SHP77 treated with DMSO at 0.1 percent for 48 hours (cell line): ENCODE measurements around the gene GDF2.

Experiments
- DNase-seq: peaks from one replicate; lab custom pipeline; 2025; lab: John Stamatoyannopoulos, UW

GDF2 gene

GRCh38 chr10:47322300-47323061 is at the start of gene GDF2:
Gene GDF2 (plus strand): TSS chr10:47322454. CDS start chr10:47322669, 215 bp downstream.
- no peak for DNase-seq

DNA sequence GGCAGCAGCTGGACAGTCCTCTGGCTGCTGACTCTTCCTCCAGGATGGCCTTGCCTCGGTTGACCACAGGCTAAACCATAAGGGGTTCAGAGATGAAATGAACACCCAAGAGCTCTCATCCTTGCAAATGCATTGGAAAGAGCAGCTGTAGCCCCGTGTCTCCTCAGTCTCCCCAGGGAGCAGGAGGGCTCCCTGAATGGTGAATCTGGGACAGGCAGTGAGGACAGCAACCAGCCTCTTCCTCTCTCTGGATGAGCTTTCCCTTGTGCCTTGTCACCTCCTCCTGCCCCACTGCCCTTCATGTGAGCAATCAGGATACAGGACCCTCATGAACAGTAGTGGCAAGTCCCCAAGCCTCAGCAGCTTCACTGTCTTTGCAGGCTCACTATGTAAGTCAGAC is 46.2 kb upstream of the GDF2 start:
- no peak for DNase-seq

DNA sequence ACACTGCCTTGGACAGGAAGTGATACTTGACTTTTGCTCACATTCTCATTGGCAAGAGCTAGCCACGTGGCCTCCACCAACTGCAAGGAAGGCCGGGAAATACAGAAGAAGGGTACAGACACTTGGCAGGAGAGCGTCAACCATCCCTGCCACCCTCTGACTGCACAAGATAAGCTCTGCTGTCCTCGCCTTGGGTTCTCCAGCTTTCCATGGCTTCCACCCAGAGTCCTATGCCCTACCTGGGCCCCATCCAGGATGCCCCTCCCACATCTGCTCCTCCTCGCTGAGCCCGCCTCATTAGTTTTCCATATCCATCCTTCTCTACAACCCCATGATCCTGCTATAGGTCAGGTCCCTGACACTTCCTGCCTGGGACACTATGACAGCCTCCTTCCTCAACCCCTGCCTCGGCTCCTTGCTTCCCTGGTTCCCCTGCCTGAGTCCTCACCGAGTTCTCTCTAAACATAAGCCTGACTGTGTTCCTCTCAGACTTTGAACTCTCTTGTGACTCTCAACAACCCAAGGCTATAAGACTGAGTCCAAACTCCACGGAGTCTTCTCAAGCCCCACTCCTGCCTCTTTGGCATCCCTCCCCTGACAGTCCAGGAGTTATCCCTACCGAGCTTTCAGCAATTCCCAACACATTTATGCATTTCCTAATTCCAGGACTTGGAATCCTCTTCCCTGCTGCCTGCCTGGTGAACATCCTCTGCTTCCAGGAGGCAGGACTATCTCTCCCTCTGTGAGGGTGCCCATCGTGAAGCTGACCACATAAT is 45.5 kb upstream of the GDF2 start:
- no peak for DNase-seq

DNA sequence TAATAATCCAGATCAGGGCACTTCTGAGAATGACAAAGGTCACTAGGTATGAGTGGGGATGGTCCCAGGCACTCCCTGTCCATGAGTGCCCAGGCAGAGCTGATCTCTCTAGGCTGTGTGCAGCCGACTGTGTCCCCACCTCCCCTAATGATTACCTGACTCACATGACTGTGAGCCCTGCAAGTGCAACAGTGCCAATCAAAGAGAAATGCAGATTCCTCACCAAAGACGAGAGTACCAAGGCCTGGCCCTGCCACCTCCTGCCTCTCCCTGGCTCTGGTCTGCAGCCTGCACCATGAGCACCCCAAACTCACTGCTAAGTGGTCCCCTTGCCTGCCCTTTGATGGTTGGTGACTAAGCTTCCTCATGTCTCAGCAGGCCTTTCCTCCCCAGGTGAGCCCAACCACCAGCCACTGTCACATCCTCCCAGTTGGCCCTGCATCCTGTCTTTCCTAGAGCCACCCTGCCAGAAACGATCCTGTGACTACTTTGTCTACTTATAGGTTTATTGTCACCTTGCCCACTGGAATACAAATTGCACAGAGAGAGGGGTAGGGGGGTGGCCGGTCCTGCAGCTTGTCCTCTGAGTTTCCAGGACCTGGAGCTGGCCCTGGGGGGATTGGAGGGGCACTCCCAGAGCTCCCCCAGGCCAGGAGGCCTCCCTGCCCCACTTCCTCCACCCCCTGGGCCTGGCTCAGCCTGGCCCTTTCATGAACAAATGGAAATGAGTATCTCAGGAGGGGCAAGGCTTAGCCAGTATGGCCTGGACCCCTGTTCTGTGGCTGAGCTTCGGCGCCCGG is 44.7 kb upstream of the GDF2 start:
- no peak for DNase-seq

- DNase-seq: no peak
Measured at GRCh38 chr10:47278152-47278473, 44.1 kb upstream of the GDF2 start.

- no peak for DNase-seq
Measured at GRCh38 chr10:47278720-47279119, 43.5 kb upstream of the GDF2 start.

- no peak for DNase-seq
Measured at GRCh38 chr10:47279276-47279675, 43.0 kb upstream of the GDF2 start.

- no peak for DNase-seq
Measured at GRCh38 chr10:47282005-47282656, 40.1 kb upstream of the GDF2 start.

- DNase-seq: no peak
Measured at GRCh38 chr10:47282657-47283018, 39.6 kb upstream of the GDF2 start.

- DNase-seq: no peak
Measured at GRCh38 chr10:47283101-47283630, 39.1 kb upstream of the GDF2 start.

DNA sequence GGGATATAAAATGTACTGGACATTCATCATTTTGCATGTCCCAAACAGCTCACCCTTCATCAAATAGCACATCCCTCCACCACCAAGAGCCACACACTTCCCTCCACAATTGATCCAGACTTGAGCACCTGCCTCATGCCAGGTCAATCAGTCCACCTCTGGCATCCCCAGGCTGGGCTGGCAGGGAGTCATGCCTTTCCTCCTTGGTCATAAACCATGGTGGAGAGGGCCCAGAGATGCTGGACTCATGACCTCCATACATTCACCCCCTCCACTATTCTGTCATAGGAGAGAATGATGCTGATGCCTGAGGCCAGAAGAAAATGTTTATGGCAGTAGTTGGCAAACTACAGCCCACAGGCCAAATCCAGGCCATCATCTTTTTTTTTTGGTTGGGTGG is 38.4 kb upstream of the GDF2 start:
- no peak for DNase-seq

- DNase-seq: no peak
Measured at GRCh38 chr10:47285381-47286115, 36.7 kb upstream of the GDF2 start.

DNA sequence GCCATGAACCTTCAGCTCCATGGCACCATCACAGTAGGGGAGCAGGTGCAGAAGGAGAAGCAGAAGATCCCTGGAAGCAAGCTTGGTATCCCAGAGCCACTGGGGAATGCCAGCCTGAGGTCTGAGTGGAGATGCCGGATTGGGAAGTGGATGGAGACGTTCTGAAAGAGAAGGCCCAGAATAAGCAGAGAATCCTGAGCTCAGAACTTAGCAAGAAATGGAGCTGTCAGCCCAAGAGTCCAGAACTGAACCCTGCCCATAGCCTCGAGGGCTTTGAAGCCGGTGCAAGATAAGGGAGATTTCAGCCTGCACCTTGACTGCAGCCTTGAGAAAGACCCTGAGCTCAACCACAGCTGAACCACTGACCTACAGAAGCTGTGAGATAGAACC is 36.1 kb upstream of the GDF2 start:
- DNase-seq: no peak

- DNase-seq: no peak
Measured at GRCh38 chr10:47286591-47287315, 35.5 kb upstream of the GDF2 start.

DNA sequence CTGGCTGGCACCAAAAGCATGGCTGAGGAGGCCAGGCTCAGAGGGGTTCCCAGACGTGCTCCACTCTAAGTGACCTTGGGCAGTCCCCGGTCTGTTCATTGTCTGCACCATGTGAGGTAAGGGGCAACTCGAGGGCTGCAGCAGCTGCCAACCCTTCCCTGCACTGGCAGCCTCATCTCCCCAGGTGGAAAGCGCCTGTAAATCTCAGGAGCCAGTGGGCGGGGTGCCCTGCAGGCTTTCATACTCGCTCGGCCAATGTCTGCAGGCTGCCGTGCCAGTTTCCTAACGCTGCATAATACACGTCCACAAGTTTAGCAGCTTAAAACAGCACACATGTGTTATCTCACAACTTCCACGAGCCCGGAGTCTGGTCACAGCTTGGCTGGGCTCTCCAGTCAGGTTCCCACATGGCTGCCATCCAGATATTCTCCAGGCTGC is 34.9 kb upstream of the GDF2 start:
- DNase-seq: no peak

DNA sequence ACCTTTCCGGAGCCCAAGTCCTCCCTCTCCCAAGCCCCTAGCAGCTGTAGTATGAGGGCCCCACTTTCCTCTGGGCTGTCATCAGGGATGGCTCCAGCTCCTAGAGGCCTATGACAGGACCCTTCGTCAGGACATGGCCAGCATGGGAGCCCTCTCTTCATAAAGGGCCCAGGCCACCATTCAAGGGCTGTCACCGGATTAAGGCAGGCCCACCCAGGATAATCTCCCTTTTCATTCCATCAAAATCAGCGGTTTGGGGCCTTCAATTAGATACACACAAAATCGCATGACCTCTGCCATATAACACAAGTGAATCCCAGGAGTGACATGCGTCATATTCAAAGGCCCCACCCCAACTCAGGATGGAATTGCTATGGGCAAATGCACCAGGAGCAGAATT is 34.4 kb upstream of the GDF2 start:
- DNase-seq: no peak

DNA sequence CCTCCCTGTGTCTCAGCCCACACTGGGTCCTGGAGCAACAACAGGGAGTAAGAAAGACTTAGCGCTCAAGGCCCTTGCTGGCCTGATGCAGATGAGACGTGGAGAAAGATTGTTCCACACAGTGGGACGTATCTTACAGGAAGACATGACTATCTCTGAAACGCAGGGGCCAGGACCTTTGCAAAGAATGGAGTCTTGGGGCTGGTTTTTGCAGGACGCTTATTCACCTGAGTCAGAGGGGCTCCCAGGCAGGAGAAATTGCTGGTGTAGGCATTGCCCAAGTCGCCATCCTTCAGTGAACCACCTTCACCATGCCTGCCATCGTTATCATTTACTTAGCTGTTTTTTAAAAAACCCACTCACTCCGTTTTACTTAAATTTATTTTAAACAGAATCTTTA is 34.0 kb upstream of the GDF2 start:
- no peak for DNase-seq

GRCh38 chr10:47288916-47289495 is 33.2 kb upstream of the GDF2 start:
- DNase-seq: no peak

DNA sequence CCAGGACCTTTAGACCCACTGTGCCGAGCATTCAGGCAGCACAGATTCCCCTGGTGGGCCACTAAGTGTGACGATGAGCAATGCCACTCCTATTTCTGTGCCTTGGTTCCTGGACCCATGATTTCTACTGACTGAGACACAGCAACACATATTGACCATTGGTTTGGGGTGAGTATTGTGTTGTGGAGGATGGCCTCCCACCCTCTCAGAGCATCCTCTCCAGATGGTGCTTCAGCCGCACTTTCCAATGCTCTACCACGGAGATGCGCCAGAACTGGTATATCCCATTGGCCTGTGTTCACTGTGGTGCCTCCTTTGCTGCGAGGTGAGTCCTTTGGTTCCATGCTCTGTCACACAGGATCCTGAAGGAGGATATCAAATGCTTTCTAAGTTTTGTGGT is 32.3 kb upstream of the GDF2 start:
- DNase-seq: no peak

DNA sequence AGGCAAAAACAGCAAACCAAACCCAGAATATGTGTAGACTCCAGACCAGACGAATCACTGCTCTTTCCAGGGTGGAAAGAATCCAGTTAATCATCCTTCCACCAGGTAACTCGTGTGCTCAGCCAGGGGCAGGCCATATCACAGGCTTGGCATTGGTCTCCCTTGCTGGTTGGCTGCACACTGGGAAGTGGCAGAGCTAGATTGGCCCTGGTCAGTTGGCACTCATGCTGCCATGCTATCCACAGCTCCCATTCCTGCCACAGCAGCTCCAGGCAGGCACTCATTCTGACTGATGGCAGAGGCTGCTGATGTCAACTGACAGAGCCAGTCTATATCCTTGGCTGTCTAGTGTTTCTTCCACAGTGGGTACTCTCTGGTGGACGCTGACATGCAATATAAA is 31.9 kb upstream of the GDF2 start:
- DNase-seq: no peak
